Transverse colon (tissue), 4 donors: ENCODE measurements around the gene MIF. TPM values are rescaled to one million over a fixed set of nuclear protein-coding genes. Genes with fewer than 3 reads are reported as not detected.
"Not testable (repeated sequence)": the region's sequence is repeated elsewhere in the genome, so short reads cannot be mapped to it uniquely, and the experiment has no call there.

ENCODE experiments used
- DNase-seq: peaks from one replicate; pipeline ENCODE4 v3.0.0-alpha.2; 2019
- H3K27ac ChIP-seq, 4 donors: fragments of 200-600 bp; sonication (generic); 2 replicates each; pipeline ENCODE4 v1.5.1; 2016 to 2018; ENCODE audit warnings: inconsistent platforms in 4 of 4
- H3K27me3 ChIP-seq: fragments of 200-600 bp; sonication (generic); 2 replicates; pipeline ENCODE4 v1.5.1; 2017; ENCODE audit warnings: inconsistent platforms
- H3K36me3 ChIP-seq, 4 donors: fragments of 200-600 bp; sonication (generic); 2 replicates each; pipeline ENCODE4 v1.5.1; 2017 to 2019; ENCODE audit warnings: inconsistent platforms in 4 of 4
- H3K4me1 ChIP-seq, 4 donors: fragments of 200-600 bp; sonication (generic); 2 replicates each; pipeline ENCODE4 v1.5.1; 2017 to 2020; ENCODE audit warnings: inconsistent platforms in 4 of 4
- H3K4me3 ChIP-seq, 4 donors: fragments of 200-600 bp; sonication (generic); 1 replicate in 1 of 4; 2 replicates in 3 of 4; pipeline versions ENCODE4 v1.5.1 to v1.6.1; 2017 to 2019; ENCODE audit warnings: inconsistent platforms in 4 of 4
- H3K9me3 ChIP-seq, 2 donors: fragments of 200-600 bp; sonication (generic); 2 replicates each; pipeline ENCODE4 v1.5.1; 2017 to 2019; ENCODE audit warnings: inconsistent platforms in 2 of 2
- EP300 ChIP-seq: sonication (generic); formaldehyde crosslinking; IDR thresholded peaks from one replicate; pipeline ENCODE4 v1.6.1; 2017; ENCODE audit warnings: antibody characterized with exemption, low read depth
- POLR2A ChIP-seq: fragments of 450-650 bp; IDR thresholded peaks from one replicate; pipeline ENCODE4 v1.6.1; 2016; ENCODE audit warnings: antibody characterized with exemption, mild to moderate bottlenecking, moderate library complexity
- POLR2AphosphoS5 ChIP-seq, 3 donors: sonication (generic); formaldehyde crosslinking; IDR thresholded peaks; one replicate each; pipeline ENCODE4 v1.6.1; 2016; ENCODE audit warnings: antibody characterized with exemption in 3 of 3
- WGBS, 2 donors: methylation state at CpG; one replicate each; pipeline ENCODE4 v1.1.5; 2018; ENCODE audit warnings: low coverage in 1 of 2; 5-methylcytosine and 5-hydroxymethylcytosine counted together
- in situ Hi-C, 4 donors: fragments of 200-750 bp; cut with MboI; loops; one replicate each; pipeline versions ENCODE4 v1.15.0 to v1.15.1; 2017; ENCODE audit warnings: low sequenced_read_pairs in 3 of 4, low pct_ligation_motif_present in 1 of 4, low pct_unique_long_range_greater_than_20kb in 1 of 4
- intact Hi-C: fragments of 100-400 bp; cut with DNase I; formaldehyde crosslinking; loops from one replicate; pipeline ENCODE4 v1.15.1; 2023; ENCODE audit warnings: low total_unique reads
- total RNA-seq, 4 donors: library from RNA; depleted of rRNA; stranded (reverse); fragments of >200 nt; gene quantifications; one replicate each; pipeline ENCODE4 v1.1.0, GENCODE V29; 2016
- TF ChIP-seq, protein P1 (sequence below), 5 experiments: fragments of 200-600 bp in 3 of 5; fragments of 450-650 bp in 2 of 5; sonication (generic) in 3 of 5; IDR thresholded peaks; 1 replicate in 2 of 5; 2 replicates in 3 of 5; pipeline ENCODE4 v1.5.1; 2016 to 2017; ENCODE audit warnings: antibody characterized with exemption in 5 of 5, inconsistent platforms in 3 of 5, mild to moderate bottlenecking in 2 of 5, moderate library complexity in 1 of 5

The MIF gene
- total RNA-seq, 4 donors from 2014 or later: 123 to 210 (median 139) TPM

DNA sequence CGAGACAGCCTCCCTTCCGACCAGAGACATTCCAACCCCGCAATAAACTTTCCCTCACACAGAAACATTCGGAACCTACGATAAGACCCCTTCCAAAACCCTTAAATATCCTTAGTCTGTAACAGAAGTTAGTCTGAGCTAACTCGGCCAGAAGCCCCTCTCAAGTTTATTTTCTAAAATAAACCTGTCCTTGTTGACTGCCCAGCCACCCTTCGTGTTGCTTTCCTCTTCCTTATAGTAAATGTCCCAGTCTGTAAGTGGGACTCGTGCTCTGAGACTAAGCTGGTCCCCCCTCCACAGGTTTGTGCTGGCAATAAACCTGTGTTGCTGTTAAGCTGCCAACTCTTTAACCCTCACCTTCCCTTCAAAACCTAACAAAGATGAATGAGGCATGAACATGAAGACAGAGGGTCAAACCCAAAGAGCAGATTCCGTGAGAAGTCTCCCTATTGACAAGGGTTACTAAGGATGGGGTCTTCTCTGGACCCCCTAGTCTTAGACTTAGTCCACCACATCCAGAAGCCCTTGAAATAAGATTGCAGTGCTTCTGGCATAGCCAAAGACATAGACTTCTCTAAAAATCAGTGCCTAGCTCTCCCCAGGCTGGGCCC is 18.2 kb downstream of the MIF start:
- H3K27me3 ChIP-seq: no peaks in the 10 kb centered on the region
- H3K4me3 ChIP-seq: no peak overlapping the region
- no peak for DNase-seq
- no peaks in the 10 kb centered on the region for H3K36me3 ChIP-seq
- WGBS, 2 donors: 87 to 100% methylated on average over 2 to 9 of the region's 9 CpGs
- no peaks in the 10 kb centered on the region for H3K9me3 ChIP-seq
- TF ChIP-seq POLR2AphosphoS5 (IDR thresholded peaks at IDR 0.05) (no peak), EP300 (no peak), POLR2A (no peak)
- TF ChIP-seq, protein P1, sequence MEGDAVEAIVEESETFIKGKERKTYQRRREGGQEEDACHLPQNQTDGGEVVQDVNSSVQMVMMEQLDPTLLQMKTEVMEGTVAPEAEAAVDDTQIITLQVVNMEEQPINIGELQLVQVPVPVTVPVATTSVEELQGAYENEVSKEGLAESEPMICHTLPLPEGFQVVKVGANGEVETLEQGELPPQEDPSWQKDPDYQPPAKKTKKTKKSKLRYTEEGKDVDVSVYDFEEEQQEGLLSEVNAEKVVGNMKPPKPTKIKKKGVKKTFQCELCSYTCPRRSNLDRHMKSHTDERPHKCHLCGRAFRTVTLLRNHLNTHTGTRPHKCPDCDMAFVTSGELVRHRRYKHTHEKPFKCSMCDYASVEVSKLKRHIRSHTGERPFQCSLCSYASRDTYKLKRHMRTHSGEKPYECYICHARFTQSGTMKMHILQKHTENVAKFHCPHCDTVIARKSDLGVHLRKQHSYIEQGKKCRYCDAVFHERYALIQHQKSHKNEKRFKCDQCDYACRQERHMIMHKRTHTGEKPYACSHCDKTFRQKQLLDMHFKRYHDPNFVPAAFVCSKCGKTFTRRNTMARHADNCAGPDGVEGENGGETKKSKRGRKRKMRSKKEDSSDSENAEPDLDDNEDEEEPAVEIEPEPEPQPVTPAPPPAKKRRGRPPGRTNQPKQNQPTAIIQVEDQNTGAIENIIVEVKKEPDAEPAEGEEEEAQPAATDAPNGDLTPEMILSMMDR (IDR thresholded peaks at IDR 0.05): no peak
- no peak overlapping the region for H3K27ac ChIP-seq
- intact Hi-C loops: no loop called here
- peaks cover 0 to 41% (median 16%) of the 10 kb centered on the region in 4 donors for H3K4me1 ChIP-seq
- in situ Hi-C loops: no loop called here

DNA sequence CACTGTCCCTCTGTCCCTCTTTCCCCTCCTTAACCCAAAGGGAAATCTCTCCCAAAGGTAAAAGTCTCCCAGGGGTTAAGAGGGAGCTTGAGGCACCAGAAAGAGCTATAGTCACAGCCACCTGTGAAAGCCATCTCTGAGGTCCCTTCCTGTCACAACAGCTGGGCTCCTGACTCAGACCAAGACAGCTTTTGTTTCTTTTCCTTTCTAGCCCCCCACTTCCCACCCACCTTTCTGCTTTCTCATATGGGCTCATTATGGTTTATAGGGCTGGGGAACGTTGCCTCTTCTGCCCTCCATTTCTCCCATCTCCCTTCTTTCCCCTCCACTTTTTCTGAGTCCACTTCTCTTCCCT is 19.1 kb downstream of the MIF start:
- 0% methylated on average over 1 of the region's 1 CpG for WGBS, 2 donors
- DNase-seq: no peak
- no peaks in the 10 kb centered on the region for H3K27me3 ChIP-seq
- H3K27ac ChIP-seq: peak overlapping the region; percentile 84 to 93 (median 88)
- in situ Hi-C loops: no loop called here
- TF ChIP-seq POLR2A: no peak
- TF ChIP-seq EP300: no peak
- no peak for TF ChIP-seq POLR2AphosphoS5 (IDR thresholded peaks at IDR 0.05)
- TF ChIP-seq, protein P1 (IDR thresholded peaks at IDR 0.05): no peak
- H3K4me3 ChIP-seq: peak overlapping the region; percentile 20 to 73 (median 49)
- intact Hi-C loops: no loop called here
- H3K36me3 ChIP-seq: no peaks in the 10 kb centered on the region
- peaks cover 0 to 41% (median 16%) of the 10 kb centered on the region in 4 donors for H3K4me1 ChIP-seq
- H3K9me3 ChIP-seq: no peaks in the 10 kb centered on the region

DNA sequence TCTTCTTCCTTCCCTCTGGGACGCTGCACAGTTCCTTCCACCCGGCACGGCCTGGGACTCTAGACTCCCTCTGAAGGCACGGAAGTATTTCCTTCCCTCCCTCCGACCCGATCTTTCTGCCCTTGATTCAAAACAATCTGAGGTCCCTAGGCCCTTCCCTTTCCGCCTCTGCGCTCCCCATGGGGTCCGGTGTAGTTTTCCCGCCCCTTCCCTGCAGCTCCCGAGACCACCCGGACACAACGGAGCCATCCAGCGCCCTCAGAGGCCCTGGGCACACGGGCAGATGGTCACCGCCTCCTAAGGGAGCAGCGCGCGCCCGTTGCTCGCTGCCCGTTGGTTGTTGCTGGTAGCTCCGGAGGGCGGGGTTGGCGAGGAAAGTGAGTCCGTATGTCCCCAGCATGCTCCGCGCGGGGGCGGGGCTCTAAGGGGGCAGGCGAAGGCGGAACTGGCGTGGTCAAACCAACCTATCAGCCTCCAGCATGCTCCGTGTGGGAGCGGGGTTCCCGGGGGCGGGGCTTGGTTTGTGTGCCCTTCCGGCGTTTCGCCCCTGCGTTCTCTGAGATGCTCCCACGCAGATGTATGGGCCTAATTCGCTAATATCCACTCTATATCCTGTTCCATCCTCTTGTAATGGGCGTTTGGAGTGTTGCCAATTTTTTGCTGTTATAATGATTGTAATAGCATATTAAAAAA is 19.6 kb downstream of the MIF start:
- peaks cover 0 to 37% (median 15%) of the 10 kb centered on the region in 4 donors for H3K4me1 ChIP-seq
- no peaks in the 10 kb centered on the region for H3K27me3 ChIP-seq
- no peaks in the 10 kb centered on the region for H3K36me3 ChIP-seq
- intact Hi-C loops: no loop called here
- H3K4me3 ChIP-seq: peak overlapping the region; percentile 20 to 73 (median 49)
- in situ Hi-C loops: no loop called here
- 0 to 10% methylated on average over 2 to 39 of the region's 44 CpGs for WGBS, 2 donors
- H3K9me3 ChIP-seq: no peaks in the 10 kb centered on the region
- TF ChIP-seq POLR2A (peak; percentile 93), EP300 (no peak), POLR2AphosphoS5 (IDR thresholded peaks at IDR 0.05) (peak; percentile 85 to 97 (median 96))
- H3K27ac ChIP-seq: peak overlapping the region; percentile 84 to 93 (median 88)
- DNase-seq: peak; percentile 100

DNA sequence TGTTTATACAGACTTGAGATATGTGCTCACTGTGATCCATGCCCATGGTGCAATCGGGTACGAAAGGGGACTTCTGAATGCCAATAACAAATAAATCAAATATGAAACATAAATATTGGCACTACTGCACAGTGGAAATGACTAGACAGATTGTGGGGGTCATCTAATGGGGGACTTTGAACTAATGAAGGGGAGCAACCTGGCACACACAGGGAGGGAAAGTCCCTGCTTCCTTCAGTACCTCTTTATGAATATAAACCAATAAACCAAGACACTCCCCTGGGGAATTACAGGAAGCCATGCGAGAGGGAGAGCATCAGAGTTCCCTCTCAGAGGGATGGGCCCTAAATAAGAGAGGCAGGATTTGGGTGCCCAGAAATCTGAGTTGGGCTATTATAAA is 21.1 kb downstream of the MIF start:
- H3K4me1 ChIP-seq: peaks cover 0 to 26% (median 9%) of the 10 kb centered on the region in 4 donors
- intact Hi-C loops (no loop called here), in situ Hi-C loops (no loop called here)
- no peak overlapping the region for H3K4me3 ChIP-seq
- 62% methylated on average over 3 of the region's 3 CpGs; no CpG with 5 or more reads in 1 of the 2 donors for WGBS, 2 donors
- H3K9me3 ChIP-seq: no peaks in the 10 kb centered on the region
- H3K27ac ChIP-seq: peak overlapping the region in 3 of 4 donors; percentile 84 to 93 (median 92)
- no peaks in the 10 kb centered on the region for H3K27me3 ChIP-seq
- TF ChIP-seq, protein P1 (IDR thresholded peaks at IDR 0.05): no peak
- no peak for TF ChIP-seq POLR2A
- no peak for TF ChIP-seq EP300
- no peak for TF ChIP-seq POLR2AphosphoS5 (IDR thresholded peaks at IDR 0.05)
- peaks cover 0 to under 1% (median 0%) of the 10 kb centered on the region in 4 donors for H3K36me3 ChIP-seq
- no peak for DNase-seq

DNA sequence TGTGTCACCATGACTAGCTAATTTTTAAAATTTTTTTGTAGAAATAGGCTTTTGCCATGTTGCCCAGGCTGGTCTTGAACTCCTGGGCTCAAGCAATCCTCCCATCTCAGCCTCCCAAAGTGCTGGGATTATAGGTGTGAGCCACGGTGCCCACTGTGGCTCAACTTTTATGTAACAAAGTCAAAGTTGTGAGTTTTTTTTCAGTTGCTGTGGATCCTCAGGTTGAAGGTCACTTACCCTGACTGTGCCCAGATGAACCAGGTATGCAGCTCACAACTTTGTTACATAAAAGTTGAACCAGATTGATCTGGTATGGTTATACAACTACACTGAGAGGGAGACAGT is 26.1 kb downstream of the MIF start:
- not testable (repeated sequence) for H3K4me1 ChIP-seq, H3K4me3 ChIP-seq, H3K9me3 ChIP-seq, H3K27me3 ChIP-seq, DNase-seq
- Histone ChIP-seq H3K27ac (peak overlapping the region; percentile 10 to 50 (median 38)), H3K36me3 (peaks cover 0 to 18% (median 0%) of the 10 kb centered on the region in 4 donors)
- in situ Hi-C loops: loop anchor here in 1 of 4 donors (10.0 kb wide), 1 partner anchor 55 kb away; the partner anchor contains the start of gene DDT
- WGBS, 2 donors: 100% methylated on average over 1 of the region's 1 CpG; no CpG with 5 or more reads in 1 of the 2 donors
- intact Hi-C loops: loop anchor here (5.0 kb wide), 1 partner anchor 52 kb away; the partner anchor contains the start of gene DDT
